Measurements from ENCODE around the gene BAG1.

The BAG1 gene

GRCh38 chr9:33241298-33241697 lies 23.2 kb downstream of the BAG1 start:
- no peak for DNase-seq

- no peak for DNase-seq
These were observed 24.6 kb downstream of the BAG1 start, which contains the start of gene SPINK4 for GRCh38 chr9:33239921-33240320. Gene SPINK4 (plus strand): TSS chr9:33240167. CDS start chr9:33240209, 42 bp downstream.

- no peak for DNase-seq
These were observed 27.9 kb downstream of the BAG1 start for GRCh38 chr9:33236571-33236970.

GRCh38 chr9:33234511-33235467 lies 29.7 kb downstream of the BAG1 start:
- DNase-seq = no peak

GRCh38 chr9:33233626-33234342 lies 30.7 kb downstream of the BAG1 start:
- no peak for DNase-seq

GRCh38 chr9:33232815-33233214 lies 31.7 kb downstream of the BAG1 start:
- no peak for DNase-seq

- no peak for DNase-seq
These were observed 32.9 kb downstream of the BAG1 start for GRCh38 chr9:33231623-33231942.

- DNase-seq = no peak
These were observed 33.5 kb downstream of the BAG1 start for GRCh38 chr9:33230756-33231622.

GRCh38 chr9:33229359-33230114 lies 35.0 kb downstream of the BAG1 start:
- no peak for DNase-seq

- DNase-seq = no peak
These were observed 35.9 kb downstream of the BAG1 start for GRCh38 chr9:33228606-33229005.

- DNase-seq = no peak
These were observed 36.8 kb downstream of the BAG1 start for GRCh38 chr9:33227741-33228140.

GRCh38 chr9:33227008-33227398 lies 37.5 kb downstream of the BAG1 start:
- no peak for DNase-seq

- peak; percentile 61 for DNase-seq
These were observed 39.0 kb downstream of the BAG1 start for GRCh38 chr9:33225319-33226147.

GRCh38 chr9:33223696-33224095 lies 40.8 kb downstream of the BAG1 start:
- DNase-seq = no peak

- no peak for DNase-seq
These were observed 42.5 kb downstream of the BAG1 start for GRCh38 chr9:33222031-33222430.

GRCh38 chr9:33221568-33221884 lies 43.0 kb downstream of the BAG1 start:
- DNase-seq = no peak

GRCh38 chr9:33220681-33221567 lies 43.6 kb downstream of the BAG1 start:
- DNase-seq = no peak

GRCh38 chr9:33211695-33212393 lies 52.7 kb downstream of the BAG1 start:
- no peak for DNase-seq

- DNase-seq = no peak
These were observed 54.3 kb downstream of the BAG1 start for GRCh38 chr9:33210006-33210715.
